ENCODE data around the gene RHOXF2. TPM values are rescaled to one million over a fixed set of nuclear protein-coding genes. Genes with fewer than 3 reads are reported as not detected.
"Not testable (repeated sequence)": the region's sequence is repeated elsewhere in the genome, so short reads cannot be mapped to it uniquely, and the experiment has no call there.

Gene RHOXF2, protein sequence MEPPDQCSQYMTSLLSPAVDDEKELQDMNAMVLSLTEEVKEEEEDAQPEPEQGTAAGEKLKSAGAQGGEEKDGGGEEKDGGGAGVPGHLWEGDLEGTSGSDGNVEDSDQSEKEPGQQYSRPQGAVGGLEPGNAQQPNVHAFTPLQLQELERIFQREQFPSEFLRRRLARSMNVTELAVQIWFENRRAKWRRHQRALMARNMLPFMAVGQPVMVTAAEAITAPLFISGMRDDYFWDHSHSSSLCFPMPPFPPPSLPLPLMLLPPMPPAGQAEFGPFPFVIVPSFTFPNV
- polyA plus RNA-seq, result under 1 TPM in 1 of 4 donors, not detected in 3; 0.04 TPM
- long read RNA-seq, donor 1, result 0 reads
- long read RNA-seq, donor 2, result 0 reads
- long read RNA-seq, donor 3, result 0 reads
- long read RNA-seq, donor 4, result 0 reads
- long read RNA-seq, donor 5, result 0 reads
- long read RNA-seq, donor 6, result 0 reads
- long read RNA-seq, donor 7, result 0 reads
- long read RNA-seq, donor 8, result 0 reads
- long read RNA-seq, donor 9, result 0 reads
- long read RNA-seq, donor 10, result 0 reads

DNA sequence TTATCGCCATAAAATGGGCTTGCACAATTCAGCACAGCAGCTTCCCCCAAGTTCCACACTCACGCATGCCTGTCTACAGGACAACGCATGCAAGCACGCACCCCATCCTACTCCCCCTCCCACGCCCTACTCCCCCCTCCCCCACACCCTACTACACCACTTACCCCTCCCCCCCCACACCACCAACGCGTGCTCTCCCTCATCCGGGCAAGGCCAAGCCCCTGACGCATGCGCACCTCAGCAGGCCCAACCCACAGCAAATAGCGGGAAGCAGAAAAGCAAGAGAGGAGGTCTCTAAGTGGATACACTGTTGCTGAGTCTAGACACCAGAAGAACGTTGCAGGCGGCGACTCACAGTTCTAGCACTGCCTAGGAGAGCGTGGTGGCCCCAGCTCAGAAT is at the start of gene RHOXF2:
RHOXF2 (plus strand) TSS at position 301 of the 400 bp plus-strand sequence. CDS start 138 bp downstream, outside the sequence.
- H3K4me3 ChIP-seq (ENCODE audit: low read depth in 1 of 3, low read length in 3 of 3); DNase-seq; H3K9me3 ChIP-seq (ENCODE audit: control insufficient read depth in 2 of 2, insufficient read depth in 1 of 2, low read depth in 1 of 2, low read length in 1 of 2); H3K27ac ChIP-seq (ENCODE audit: low read depth in 1 of 3, low read length in 2 of 3); H3K4me1 ChIP-seq (ENCODE audit: control insufficient read depth in 3 of 3, insufficient read depth in 2 of 3, low read depth in 1 of 3, low read length in 2 of 3); FAIRE-seq; H3K27me3 ChIP-seq (ENCODE audit: control insufficient read depth in 3 of 3, insufficient read depth in 3 of 3, low read length in 3 of 3); H3K36me3 ChIP-seq (ENCODE audit: control insufficient read depth in 3 of 3, insufficient read depth in 2 of 3, low read depth in 1 of 3, low read length in 3 of 3): not testable (repeated sequence)
- WGBS, 3 donors, result no CpG with 5 or more reads among the region's 15 CpGs

DNA sequence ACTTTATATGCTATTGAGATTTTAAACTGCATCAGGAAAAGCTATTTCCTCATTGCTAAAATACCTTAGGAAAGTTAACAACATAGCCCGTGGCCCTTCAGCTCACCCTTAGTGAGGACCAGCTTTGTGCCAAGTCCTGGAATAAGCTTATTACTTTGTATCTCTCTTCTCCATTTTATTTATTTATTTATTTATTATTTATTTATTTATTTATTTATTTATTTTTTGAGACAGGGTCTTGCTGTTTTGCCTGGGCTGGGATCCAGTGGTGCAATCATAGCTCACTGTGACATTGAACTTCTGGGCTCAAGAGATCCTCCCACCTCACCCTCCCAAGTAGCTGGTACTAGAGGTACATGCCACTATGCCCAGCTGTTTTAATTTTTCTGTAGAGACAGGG is 49.0 kb upstream of the RHOXF2 start:
- H3K27ac ChIP-seq (ENCODE audit: low read depth in 1 of 3, low read length in 2 of 3), result no peak overlapping the region
- no peaks in the 10 kb centered on the region for H3K27me3 ChIP-seq (ENCODE audit: control insufficient read depth in 3 of 3, insufficient read depth in 3 of 3, low read length in 3 of 3)
- H3K9me3 ChIP-seq (ENCODE audit: control insufficient read depth in 2 of 2, insufficient read depth in 1 of 2, low read depth in 1 of 2, low read length in 1 of 2), result no peaks in the 10 kb centered on the region
- DNase-seq, result no peak
- FAIRE-seq, result no peak
- 78 to 87% (median 83%) methylated on average over 1 of the region's 1 CpG for WGBS, 3 donors
- H3K4me3 ChIP-seq (ENCODE audit: low read depth in 1 of 3, low read length in 3 of 3), result no peak overlapping the region
- H3K4me1 ChIP-seq (ENCODE audit: control insufficient read depth in 3 of 3, insufficient read depth in 2 of 3, low read depth in 1 of 3, low read length in 2 of 3), result no peaks in the 10 kb centered on the region
- H3K36me3 ChIP-seq (ENCODE audit: control insufficient read depth in 3 of 3, insufficient read depth in 2 of 3, low read depth in 1 of 3, low read length in 3 of 3), result no peaks in the 10 kb centered on the region

DNA sequence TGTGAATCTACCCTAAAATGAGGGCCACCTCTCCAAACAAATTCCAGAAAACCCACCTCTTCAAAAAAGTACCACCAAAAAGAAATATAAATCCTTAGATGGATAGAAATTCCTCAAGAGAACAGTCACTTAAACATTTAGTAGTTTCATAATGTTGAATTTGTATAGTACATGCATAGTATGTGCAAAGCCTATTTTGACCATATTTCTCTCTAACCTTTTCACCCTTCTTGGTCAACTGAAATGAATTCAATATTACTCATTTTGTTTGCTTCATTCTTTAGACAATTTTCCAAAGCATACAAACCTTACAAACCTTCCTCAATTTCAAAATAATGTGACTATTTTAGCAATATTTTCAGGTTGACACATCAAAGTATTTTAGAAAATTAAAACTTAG is 46.8 kb upstream of the RHOXF2 start:
- H3K36me3 ChIP-seq (ENCODE audit: control insufficient read depth in 3 of 3, insufficient read depth in 2 of 3, low read depth in 1 of 3, low read length in 3 of 3), result no peaks in the 10 kb centered on the region
- DNase-seq, result no peak
- H3K27ac ChIP-seq (ENCODE audit: low read depth in 1 of 3, low read length in 2 of 3), result no peak overlapping the region
- no peak overlapping the region for H3K4me3 ChIP-seq (ENCODE audit: low read depth in 1 of 3, low read length in 3 of 3)
- H3K9me3 ChIP-seq (ENCODE audit: control insufficient read depth in 2 of 2, insufficient read depth in 1 of 2, low read depth in 1 of 2, low read length in 1 of 2), result no peaks in the 10 kb centered on the region
- FAIRE-seq, result no peak
- H3K27me3 ChIP-seq (ENCODE audit: control insufficient read depth in 3 of 3, insufficient read depth in 3 of 3, low read length in 3 of 3), result no peaks in the 10 kb centered on the region
- H3K4me1 ChIP-seq (ENCODE audit: control insufficient read depth in 3 of 3, insufficient read depth in 2 of 3, low read depth in 1 of 3, low read length in 2 of 3), result no peaks in the 10 kb centered on the region

DNA sequence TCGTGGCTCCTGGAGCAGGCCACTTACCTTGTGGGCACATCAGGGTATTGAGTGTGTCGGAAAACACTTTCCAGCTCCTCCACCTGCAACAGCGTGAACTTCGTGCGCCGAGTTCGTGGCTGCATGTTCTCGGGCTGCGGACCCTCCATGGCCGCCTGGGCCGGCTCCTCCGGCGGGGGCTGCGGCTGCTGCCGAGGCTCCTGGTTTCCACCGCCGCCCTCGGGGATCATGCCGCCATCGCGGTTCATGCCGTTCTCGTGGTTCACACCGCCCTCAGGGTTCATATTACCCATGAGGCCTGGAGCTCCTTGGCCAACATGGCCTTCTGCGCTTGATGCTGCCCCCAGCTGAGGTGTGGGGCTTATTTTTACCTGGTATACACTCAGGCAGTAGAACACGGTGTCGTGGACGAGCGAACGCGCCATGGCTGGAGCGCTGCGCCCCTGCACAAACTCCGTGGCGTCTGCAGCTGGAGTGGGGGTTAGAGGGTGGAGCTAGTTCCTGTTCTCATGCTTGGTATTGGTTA is 42.9 kb upstream of the RHOXF2 start, which contains the start of gene RHOXF1:
RHOXF1 (minus strand) TSS at position 476 of the 526 bp plus-strand sequence; CDS start at position 425, 51 bp downstream.
- Histone ChIP-seq H3K27me3 (ENCODE audit: control insufficient read depth in 3 of 3, insufficient read depth in 3 of 3, low read length in 3 of 3) (no peaks in the 10 kb centered on the region), H3K36me3 (ENCODE audit: control insufficient read depth in 3 of 3, insufficient read depth in 2 of 3, low read depth in 1 of 3, low read length in 3 of 3) (no peaks in the 10 kb centered on the region), H3K27ac (ENCODE audit: low read depth in 1 of 3, low read length in 2 of 3) (no peak within 1 kb of the TSS), H3K9me3 (ENCODE audit: control insufficient read depth in 2 of 2, insufficient read depth in 1 of 2, low read depth in 1 of 2, low read length in 1 of 2) (no peaks in the 10 kb centered on the region), H3K4me1 (ENCODE audit: control insufficient read depth in 3 of 3, insufficient read depth in 2 of 3, low read depth in 1 of 3, low read length in 2 of 3) (no peaks in the 10 kb centered on the region), H3K4me3 (ENCODE audit: low read depth in 1 of 3, low read length in 3 of 3) (no peak within 1 kb of the TSS)
- FAIRE-seq, result no peak
- 92 to 97% (median 96%) methylated on average over 27 to 35 of the region's 35 CpGs for WGBS, 3 donors
- no peak for DNase-seq

DNA sequence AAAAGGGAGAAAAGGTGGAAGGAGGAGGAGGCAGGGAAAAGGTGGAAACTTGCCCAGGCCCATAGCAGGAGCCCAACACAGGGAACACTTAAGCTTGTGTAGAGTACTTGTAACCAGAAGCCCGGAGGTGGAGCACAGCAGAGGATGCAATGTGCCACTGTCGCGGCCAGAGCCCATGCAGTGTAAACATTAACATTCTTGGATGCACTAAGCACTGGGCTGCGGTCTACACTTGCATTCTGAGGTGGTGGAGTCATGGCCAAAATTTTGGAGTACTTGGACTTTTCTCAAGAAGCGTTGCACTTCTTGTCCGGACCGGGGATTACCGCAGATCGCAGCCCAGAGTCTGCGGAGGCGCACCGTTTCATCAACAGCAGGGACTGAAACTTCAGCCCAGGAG is 38.2 kb upstream of the RHOXF2 start:
- Histone ChIP-seq H3K36me3 (ENCODE audit: control insufficient read depth in 3 of 3, insufficient read depth in 2 of 3, low read depth in 1 of 3, low read length in 3 of 3) (no peaks in the 10 kb centered on the region), H3K27ac (ENCODE audit: low read depth in 1 of 3, low read length in 2 of 3) (no peak overlapping the region), H3K9me3 (ENCODE audit: control insufficient read depth in 2 of 2, insufficient read depth in 1 of 2, low read depth in 1 of 2, low read length in 1 of 2) (no peaks in the 10 kb centered on the region), H3K4me3 (ENCODE audit: low read depth in 1 of 3, low read length in 3 of 3) (no peak overlapping the region), H3K4me1 (ENCODE audit: control insufficient read depth in 3 of 3, insufficient read depth in 2 of 3, low read depth in 1 of 3, low read length in 2 of 3) (no peaks in the 10 kb centered on the region), H3K27me3 (ENCODE audit: control insufficient read depth in 3 of 3, insufficient read depth in 3 of 3, low read length in 3 of 3) (no peaks in the 10 kb centered on the region)
- no peak for DNase-seq
- no peak for FAIRE-seq
- WGBS, 3 donors, result 70 to 91% (median 88%) methylated on average over 12 of the region's 12 CpGs

DNA sequence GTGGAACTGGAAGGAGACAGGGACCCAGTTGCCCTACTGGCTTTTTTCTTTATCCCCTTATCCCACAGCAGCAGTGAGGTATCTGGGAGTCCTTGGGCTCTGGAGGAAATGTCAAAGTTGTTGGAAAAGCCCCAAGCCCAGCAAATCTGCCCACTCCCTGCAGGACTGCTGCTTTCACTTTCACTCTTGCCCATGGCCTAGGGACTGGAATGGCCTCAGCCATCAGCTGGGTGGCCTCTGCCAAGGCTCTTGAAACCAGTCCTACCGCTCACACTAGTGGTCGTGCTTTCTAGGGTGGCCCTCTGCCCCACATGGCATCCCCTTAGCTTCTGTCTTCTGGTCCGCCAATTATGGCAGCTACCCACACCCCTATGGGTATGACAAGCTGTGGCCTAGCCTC is 33.0 kb upstream of the RHOXF2 start:
- WGBS, 3 donors, result 67 to 91% (median 83%) methylated on average over 3 of the region's 3 CpGs

DNA sequence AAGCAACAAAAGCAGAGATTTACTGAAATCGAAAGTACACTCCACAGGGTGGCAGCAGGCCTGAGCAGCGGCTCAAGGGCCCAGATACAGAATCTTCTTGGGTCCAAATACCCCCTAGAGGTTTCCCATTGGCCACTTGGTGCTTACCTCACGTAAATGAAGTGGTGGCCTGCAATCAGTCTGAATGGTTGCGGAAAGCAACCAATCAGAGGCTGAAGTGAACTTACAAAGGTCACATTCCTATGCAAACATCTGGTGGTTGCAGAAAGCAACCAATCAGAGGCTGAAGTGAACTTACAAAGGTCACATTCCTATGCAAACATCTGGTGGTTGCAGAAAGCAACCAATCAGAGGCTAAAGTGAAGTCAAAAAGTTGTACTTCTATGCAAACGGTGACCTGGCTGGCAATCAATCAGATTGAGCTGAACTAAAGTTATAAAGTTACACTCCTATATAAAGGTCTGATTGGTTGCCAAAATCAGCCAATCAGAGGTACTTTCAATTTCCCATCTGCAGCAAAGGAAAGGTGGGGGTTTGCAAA is 30.0 kb upstream of the RHOXF2 start:
- H3K27me3 ChIP-seq (ENCODE audit: control insufficient read depth in 3 of 3, insufficient read depth in 3 of 3, low read length in 3 of 3); FAIRE-seq; H3K27ac ChIP-seq (ENCODE audit: low read depth in 1 of 3, low read length in 2 of 3); H3K4me1 ChIP-seq (ENCODE audit: control insufficient read depth in 3 of 3, insufficient read depth in 2 of 3, low read depth in 1 of 3, low read length in 2 of 3); H3K36me3 ChIP-seq (ENCODE audit: control insufficient read depth in 3 of 3, insufficient read depth in 2 of 3, low read depth in 1 of 3, low read length in 3 of 3); H3K9me3 ChIP-seq (ENCODE audit: control insufficient read depth in 2 of 2, insufficient read depth in 1 of 2, low read depth in 1 of 2, low read length in 1 of 2); DNase-seq; H3K4me3 ChIP-seq (ENCODE audit: low read depth in 1 of 3, low read length in 3 of 3): not testable (repeated sequence)
- 70 to 90% (median 72%) methylated on average over 4 to 5 of the region's 5 CpGs for WGBS, 3 donors

More for the DNA sequence above, 33.0 kb upstream of the RHOXF2 start:
- no peak overlapping the region for H3K4me3 ChIP-seq (ENCODE audit: low read depth in 1 of 3, low read length in 3 of 3)
- H3K27ac ChIP-seq (ENCODE audit: low read depth in 1 of 3, low read length in 2 of 3), result no peak overlapping the region
- DNase-seq (peak in 1 of 2 donors; percentile 8), FAIRE-seq (no peak)
- H3K9me3 ChIP-seq (ENCODE audit: control insufficient read depth in 2 of 2, insufficient read depth in 1 of 2, low read depth in 1 of 2, low read length in 1 of 2), result no peaks in the 10 kb centered on the region
- H3K27me3 ChIP-seq (ENCODE audit: control insufficient read depth in 3 of 3, insufficient read depth in 3 of 3, low read length in 3 of 3), result no peaks in the 10 kb centered on the region
- H3K4me1 ChIP-seq (ENCODE audit: control insufficient read depth in 3 of 3, insufficient read depth in 2 of 3, low read depth in 1 of 3, low read length in 2 of 3), result no peaks in the 10 kb centered on the region
- H3K36me3 ChIP-seq (ENCODE audit: control insufficient read depth in 3 of 3, insufficient read depth in 2 of 3, low read depth in 1 of 3, low read length in 3 of 3), result no peaks in the 10 kb centered on the region

DNA sequence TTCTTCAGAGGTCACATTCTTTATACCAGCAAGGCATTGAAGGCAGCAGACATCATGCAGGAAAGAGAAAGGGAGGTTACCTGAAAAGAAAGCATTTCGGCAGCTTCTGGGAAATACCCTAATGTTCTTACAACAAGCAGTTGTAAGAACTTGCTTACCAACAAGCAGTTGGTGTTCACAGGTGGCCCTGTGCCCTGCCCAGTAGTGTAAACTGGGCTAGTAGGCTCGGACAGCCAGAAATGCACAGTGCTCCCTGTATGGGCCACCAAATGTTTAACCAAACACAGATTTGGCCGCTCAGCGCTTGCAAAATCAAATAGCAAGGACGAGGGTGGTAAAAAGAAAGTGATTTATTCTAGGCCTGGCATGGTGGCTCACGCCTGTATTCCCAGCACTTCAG is 22.3 kb upstream of the RHOXF2 start:
- WGBS, 3 donors, result 73 to 82% (median 75%) methylated on average over 6 of the region's 6 CpGs

More for the DNA sequence above, 22.3 kb upstream of the RHOXF2 start:
- Histone ChIP-seq H3K4me1 (ENCODE audit: control insufficient read depth in 3 of 3, insufficient read depth in 2 of 3, low read depth in 1 of 3, low read length in 2 of 3) (no peaks in the 10 kb centered on the region), H3K36me3 (ENCODE audit: control insufficient read depth in 3 of 3, insufficient read depth in 2 of 3, low read depth in 1 of 3, low read length in 3 of 3) (peaks cover 0 to 3% (median 0%) of the 10 kb centered on the region in 3 donors), H3K9me3 (ENCODE audit: control insufficient read depth in 2 of 2, insufficient read depth in 1 of 2, low read depth in 1 of 2, low read length in 1 of 2) (no peaks in the 10 kb centered on the region), H3K27ac (ENCODE audit: low read depth in 1 of 3, low read length in 2 of 3) (no peak overlapping the region), H3K27me3 (ENCODE audit: control insufficient read depth in 3 of 3, insufficient read depth in 3 of 3, low read length in 3 of 3) (no peaks in the 10 kb centered on the region), H3K4me3 (ENCODE audit: low read depth in 1 of 3, low read length in 3 of 3) (no peak overlapping the region)
- no peak for DNase-seq
- no peak for FAIRE-seq
